GM23338 (cell line): ENCODE measurements around the gene NPL. TPM values are rescaled to one million over a fixed set of nuclear protein-coding genes. Genes with fewer than 3 reads are reported as not detected.

Source experiments
- ATAC-seq: fragments of 200-7000 bp; cut with Tn5 transposase; 3 replicates; pipeline ENCODE4 v1.9.1; 2020
- DNase-seq: peaks from one replicate; pipeline ENCODE4 v3.0.0-alpha.2; 2015; ENCODE audit warnings: low spot score
- H2AFZ ChIP-seq: fragments of 200-600 bp; sonication (generic); 2 replicates; pipeline ENCODE4 v1.8.0; 2016; ENCODE audit warnings: antibody characterized with exemption, mild to moderate bottlenecking, moderate library complexity
- H3F3A ChIP-seq: fragments of 200-600 bp; sonication (generic); replicated peaks from 2 replicates; pipeline ENCODE4 v1.8.0; 2017; ENCODE audit warnings: antibody characterized with exemption, mixed run types, low read depth
- H3K27ac ChIP-seq: fragments of 200-600 bp; sonication (generic); 2 replicates; pipeline ENCODE4 v1.6.1; 2016; ENCODE audit warnings: low read depth
- H3K27me3 ChIP-seq: fragments of 200-600 bp; sonication (generic); 2 replicates; pipeline ENCODE4 v1.8.0; 2016; ENCODE audit warnings: mild to moderate bottlenecking, mixed run types, moderate library complexity; ENCODE audit not compliant: insufficient read depth
- H3K36me3 ChIP-seq: fragments of 200-600 bp; sonication (generic); 2 replicates; pipeline ENCODE4 v1.8.0; 2016; ENCODE audit warnings: mild to moderate bottlenecking; ENCODE audit not compliant: insufficient read depth
- H3K4me1 ChIP-seq: fragments of 200-600 bp; sonication (generic); 2 replicates; pipeline ENCODE4 v1.8.0; 2016; ENCODE audit warnings: mild to moderate bottlenecking, moderate library complexity; ENCODE audit not compliant: insufficient read depth
- H3K4me2 ChIP-seq: fragments of 200-600 bp; sonication (generic); 2 replicates; pipeline ENCODE4 v1.7.1; 2017; ENCODE audit warnings: mixed run types
- H3K4me3 ChIP-seq: fragments of 200-600 bp; sonication (generic); 2 replicates; pipeline ENCODE4 v1.6.1; 2016; ENCODE audit warnings: mixed run types
- H3K79me2 ChIP-seq: fragments of 200-600 bp; sonication (generic); replicated peaks from 2 replicates; pipeline ENCODE4 v1.8.0; 2017; ENCODE audit warnings: mild to moderate bottlenecking; ENCODE audit not compliant: insufficient read depth
- H3K9me2 ChIP-seq: fragments of 200-600 bp; sonication (generic); 2 replicates; pipeline ENCODE4 v1.8.0; 2017; ENCODE audit not compliant: insufficient read depth
- H4K20me1 ChIP-seq: fragments of 200-600 bp; sonication (generic); replicated peaks from 2 replicates; pipeline ENCODE4 v1.8.0; 2017; ENCODE audit warnings: mild to moderate bottlenecking; ENCODE audit not compliant: insufficient read depth
- H3K27ac Mint-ChIP-seq: 2 replicates; pipeline ENCODE4 v1.8.0; 2020; ENCODE audit warnings: inconsistent platforms, mild to moderate bottlenecking, moderate library complexity, mixed read lengths
- H3K27me3 Mint-ChIP-seq: 3 replicates; pipeline ENCODE4 v1.8.0; 2022; ENCODE audit warnings: low read depth, mild to moderate bottlenecking, moderate library complexity, mixed read lengths, inconsistent platforms; ENCODE audit not compliant: insufficient read depth, poor library complexity
- H3K36me3 Mint-ChIP-seq: 3 replicates; pipeline ENCODE4 v1.8.0; 2021; ENCODE audit warnings: low read depth, mild to moderate bottlenecking, inconsistent platforms, moderate library complexity, mixed read lengths
- H3K4me1 Mint-ChIP-seq: 3 replicates; pipeline ENCODE4 v1.8.0; 2020; ENCODE audit warnings: mild to moderate bottlenecking, inconsistent platforms, mixed read lengths
- H3K4me3 Mint-ChIP-seq: 3 replicates; pipeline ENCODE4 v1.8.0; 2021; ENCODE audit warnings: moderate library complexity, mild to moderate bottlenecking, inconsistent platforms, mixed read lengths
- H3K9me3 Mint-ChIP-seq: 3 replicates; pipeline ENCODE4 v1.8.0; 2020; ENCODE audit warnings: moderate library complexity, mild to moderate bottlenecking, inconsistent platforms, mixed read lengths
- EZH2phosphoT487 ChIP-seq: fragments of 200-600 bp; sonication (generic); IDR thresholded peaks from one replicate; pipeline ENCODE4 v1.8.1; 2018; ENCODE audit warnings: antibody characterized with exemption; ENCODE audit not compliant: unreplicated experiment
- JUNB ChIP-seq: IDR thresholded peaks from one replicate; pipeline ENCODE4 v1.6.1; 2016; ENCODE audit warnings: antibody characterized with exemption; ENCODE audit not compliant: unreplicated experiment
- NANOG ChIP-seq: IDR thresholded peaks from 2 replicates; pipeline ENCODE4 v1.6.1; 2016; ENCODE audit warnings: antibody characterized with exemption, borderline replicate concordance
- POLR2AphosphoS5 ChIP-seq: IDR thresholded peaks from 2 replicates; pipeline ENCODE4 v1.6.1; 2016; ENCODE audit warnings: antibody characterized with exemption, low read depth
- ZNF114 ChIP-seq: fragments of 250-450 bp; sonication (Bioruptor Pico); IDR thresholded peaks from 2 replicates; pipeline ENCODE4 v1.5.0; 2020; ENCODE audit warnings: mild to moderate bottlenecking, moderate library complexity
- ZNF331 ChIP-seq: fragments of 250-450 bp; sonication (Bioruptor Pico); IDR thresholded peaks from 2 replicates; pipeline ENCODE4 v1.5.0; 2020; ENCODE audit warnings: low read depth, mild to moderate bottlenecking, moderate library complexity
- polyA plus RNA-seq: library from polyadenylated mRNA; unstranded; fragments of >200 nt; fragmentation: Nextera tagmentation; extraction: Ambion mirVana; gene quantifications from 2 replicates; pipeline ENCODE4 v1.2.1, GENCODE V29; 2016
- total RNA-seq: library from RNA; depleted of rRNA; stranded (reverse); fragments of >200 nt; shearing (Covaris generic); gene quantifications from 2 replicates; pipeline ENCODE4 v1.2.3, GENCODE V29; 2014
- TF ChIP-seq, protein P1 (sequence below), 2 experiments: fragments of 200-600 bp in 1 of 2; sonication (generic) in 1 of 2; conservative IDR thresholded peaks; 2 replicates each; pipeline versions ENCODE4 v1.5.1 to v1.6.1; 2016 to 2017; ENCODE audit warnings: antibody characterized with exemption in 2 of 2, low read depth in 2 of 2, mild to moderate bottlenecking in 2 of 2, moderate library complexity in 1 of 2

NPL gene
- total and polyA plus RNA-seq, 2 experiments from 2014 or later, result 2.4 to 2.8 TPM

DNA sequence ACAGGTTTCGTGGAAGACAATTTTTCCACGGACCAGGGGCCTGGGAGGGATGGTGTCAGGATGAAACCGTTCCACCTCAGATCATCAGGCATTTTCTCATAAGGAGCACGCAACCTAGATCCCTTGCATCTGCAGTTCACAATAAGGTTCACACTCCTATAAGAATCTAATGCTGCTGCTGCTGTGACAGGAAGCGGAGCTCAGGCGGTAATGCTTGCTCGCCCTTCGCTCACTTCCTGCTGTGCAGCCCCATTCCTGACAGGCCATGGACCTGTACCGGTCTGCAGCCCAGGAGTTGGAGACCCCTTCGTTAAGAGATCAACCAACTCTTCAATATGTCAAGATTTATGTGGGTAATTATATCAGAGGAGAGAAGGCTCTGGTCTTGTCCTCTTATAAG lies 46.2 kb downstream of the NPL start:
- Histone ChIP-seq H3K4me1 (peaks cover 6% of the 10 kb centered on the region), H3K79me2 (peaks cover 16% of the 10 kb centered on the region), H3K36me3 (no peaks in the 10 kb centered on the region; the same call in 1 of the 2 replicates), H3K27me3 (no peaks in the 10 kb centered on the region), H3K27ac (no peak overlapping the region), H3K4me2 (no peak overlapping the region), H3K9me2 (0 out of 2 replicates have a peak, but pooled peaks cover 3% of the 10 kb centered on the region), H3K4me3 (no peak overlapping the region), H2AFZ (no peak overlapping the region), H3F3A (peaks cover 4% of the 10 kb centered on the region; the same call in 1 of the 2 replicates), H4K20me1 (peaks cover 10% of the 10 kb centered on the region)
- Mint-ChIP-seq H3K4me1 (peaks cover 6% of the 10 kb centered on the region), H3K36me3 (peaks cover 16% of the 10 kb centered on the region), H3K27me3 (peaks cover 8% of the 10 kb centered on the region), H3K4me3 (no peak overlapping the region), H3K9me3 (peaks cover 4% of the 10 kb centered on the region; the same call in 1 of the 3 replicates), H3K27ac (no peak overlapping the region)
- no peak for ATAC-seq
- DNase-seq, result no peak
- TF ChIP-seq ZNF114 (CRISPR knock-in tag) (no peak), NANOG (no peak), EZH2phosphoT487 (no peak), POLR2AphosphoS5 (no peak), JUNB (no peak), ZNF331 (no peak)
- TF ChIP-seq, protein P1, sequence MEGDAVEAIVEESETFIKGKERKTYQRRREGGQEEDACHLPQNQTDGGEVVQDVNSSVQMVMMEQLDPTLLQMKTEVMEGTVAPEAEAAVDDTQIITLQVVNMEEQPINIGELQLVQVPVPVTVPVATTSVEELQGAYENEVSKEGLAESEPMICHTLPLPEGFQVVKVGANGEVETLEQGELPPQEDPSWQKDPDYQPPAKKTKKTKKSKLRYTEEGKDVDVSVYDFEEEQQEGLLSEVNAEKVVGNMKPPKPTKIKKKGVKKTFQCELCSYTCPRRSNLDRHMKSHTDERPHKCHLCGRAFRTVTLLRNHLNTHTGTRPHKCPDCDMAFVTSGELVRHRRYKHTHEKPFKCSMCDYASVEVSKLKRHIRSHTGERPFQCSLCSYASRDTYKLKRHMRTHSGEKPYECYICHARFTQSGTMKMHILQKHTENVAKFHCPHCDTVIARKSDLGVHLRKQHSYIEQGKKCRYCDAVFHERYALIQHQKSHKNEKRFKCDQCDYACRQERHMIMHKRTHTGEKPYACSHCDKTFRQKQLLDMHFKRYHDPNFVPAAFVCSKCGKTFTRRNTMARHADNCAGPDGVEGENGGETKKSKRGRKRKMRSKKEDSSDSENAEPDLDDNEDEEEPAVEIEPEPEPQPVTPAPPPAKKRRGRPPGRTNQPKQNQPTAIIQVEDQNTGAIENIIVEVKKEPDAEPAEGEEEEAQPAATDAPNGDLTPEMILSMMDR (conservative IDR thresholded peaks at IDR 0.05; ENCODE audit: low read depth in 2 of 2), result no peak

DNA sequence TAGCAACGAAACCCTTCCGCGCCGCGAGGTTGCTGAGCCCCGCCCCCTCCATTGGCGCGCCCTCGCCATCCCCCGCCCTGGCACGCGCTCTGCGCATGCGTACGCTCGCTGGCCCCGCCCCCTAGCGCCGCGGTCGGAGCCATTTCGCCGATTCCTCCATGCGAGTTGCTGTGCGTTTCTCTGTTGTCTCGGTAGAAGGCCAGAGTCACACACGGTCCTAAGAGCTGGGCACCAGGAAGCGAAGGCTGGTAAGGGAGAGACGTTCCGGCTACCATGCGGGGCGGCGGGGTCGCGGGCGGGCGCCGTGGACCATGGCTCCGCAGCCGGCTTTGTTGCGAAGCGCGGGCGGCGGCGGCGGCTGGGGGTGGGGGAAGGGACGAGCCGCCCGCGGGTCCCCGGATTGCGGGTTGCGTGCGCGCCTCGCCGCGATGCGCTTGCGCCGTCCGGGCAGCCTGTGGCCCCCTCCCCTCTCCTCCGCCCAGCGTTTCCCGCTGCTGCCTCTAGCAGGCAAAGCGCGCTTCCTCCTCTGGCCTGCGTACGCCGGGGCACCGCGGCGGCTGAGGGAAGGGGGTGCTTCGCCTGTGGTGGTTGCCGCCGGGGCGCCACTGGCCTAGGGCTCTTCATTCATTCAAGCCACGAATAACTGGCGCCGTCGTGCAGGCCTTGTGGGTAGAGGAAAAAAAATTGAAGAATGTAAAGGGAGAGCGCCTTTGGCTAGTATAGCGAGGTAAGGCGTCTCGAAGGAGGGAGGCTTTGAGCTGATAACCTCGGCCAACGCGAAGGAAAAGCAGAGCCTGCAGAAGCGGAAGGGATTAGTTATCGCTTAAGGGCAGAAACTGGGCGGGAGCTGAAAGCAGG lies 49.9 kb downstream of the NPL start, which contains the start of gene DHX9:
Gene DHX9, plus strand, starts transcription at position 139 of the 858 bp plus-strand sequence. CDS start 3,220 bp downstream, outside the sequence.
- Histone ChIP-seq H4K20me1 (peaks cover 46% of the 10 kb centered on the region), H3K27me3 (no peaks in the 10 kb centered on the region), H3F3A (peaks cover 4% of the 10 kb centered on the region; the same call in 1 of the 2 replicates), H2AFZ (peak within 1 kb of the TSS; percentile 94; the same call in 1 of the 2 replicates), H3K4me2 (peak within 1 kb of the TSS; percentile 97), H3K27ac (peak within 1 kb of the TSS; percentile 99), H3K4me1 (peaks cover 22% of the 10 kb centered on the region), H3K79me2 (peaks cover 53% of the 10 kb centered on the region), H3K36me3 (peaks cover 25% of the 10 kb centered on the region), H3K4me3 (peak within 1 kb of the TSS; percentile 97), H3K9me2 (0 out of 2 replicates have a peak, but pooled peaks cover 3% of the 10 kb centered on the region)
- DNase-seq (peak; percentile 96), ATAC-seq (peak; percentile 87)
- peaks cover 33% of the 10 kb centered on the region for H3K4me1 Mint-ChIP-seq
- peaks cover 12% of the 10 kb centered on the region for H3K27me3 Mint-ChIP-seq
- H3K27ac Mint-ChIP-seq, result peak within 1 kb of the TSS; percentile 100
- H3K36me3 Mint-ChIP-seq, result peaks cover 49% of the 10 kb centered on the region
- TF ChIP-seq JUNB (no peak), POLR2AphosphoS5 (peak; percentile 100)
- H3K9me3 Mint-ChIP-seq, result peaks cover 4% of the 10 kb centered on the region; the same call in 2 of the 3 replicates
- peak within 1 kb of the TSS; percentile 98 for H3K4me3 Mint-ChIP-seq
